ENCODE results near the gene GDPD3.

Gene GDPD3

GRCh38 chr16:30070490-30070889 lies 42.8 kb downstream of the GDPD3 start:
- no peak for DNase-seq (ENCODE audit: low spot score in 2 of 2)
- Histone ChIP-seq H3K9me3 (no peaks in the 10 kb centered on the region), H3K4me1 (peaks cover 12% of the 10 kb centered on the region), H3K36me3 (replicated peaks) (peaks cover 75% of the 10 kb centered on the region), H3K4me3 (no peak overlapping the region), H3K27me3 (ENCODE audit: low read depth) (no peaks in the 10 kb centered on the region)
- in situ Hi-C loops (cut with MboI; ENCODE audit: low sequenced_read_pairs) = no loop called here

- in situ Hi-C loops (cut with MboI; ENCODE audit: low sequenced_read_pairs) = no loop called here
- H3K36me3 ChIP-seq (replicated peaks) = peaks cover 75% of the 10 kb centered on the region
- H3K9me3 ChIP-seq = no peaks in the 10 kb centered on the region
- H3K4me1 ChIP-seq = peaks cover 12% of the 10 kb centered on the region
- no peak overlapping the region for H3K4me3 ChIP-seq
- DNase-seq (ENCODE audit: low spot score in 2 of 2) = no peak
- no peaks in the 10 kb centered on the region for H3K27me3 ChIP-seq (ENCODE audit: low read depth)
Observed at GRCh38 chr16:30069611-30070462, 43.5 kb downstream of the GDPD3 start.

- H3K4me3 ChIP-seq = no peak overlapping the region
- H3K4me1 ChIP-seq = peaks cover 19% of the 10 kb centered on the region
Observed at GRCh38 chr16:30068750-30069610, 44.4 kb downstream of the GDPD3 start.

GRCh38 chr16:30068333-30068732 lies 45.0 kb downstream of the GDPD3 start:
- DNase-seq (ENCODE audit: low spot score in 2 of 2) = no peak
- Histone ChIP-seq H3K4me1 (peaks cover 24% of the 10 kb centered on the region), H3K27me3 (ENCODE audit: low read depth) (no peaks in the 10 kb centered on the region), H3K36me3 (replicated peaks) (peaks cover 75% of the 10 kb centered on the region), H3K4me3 (no peak overlapping the region), H3K9me3 (no peaks in the 10 kb centered on the region)
- in situ Hi-C loops (cut with MboI; ENCODE audit: low sequenced_read_pairs) = no loop called here

More at GRCh38 chr16:30068750-30069610, 44.4 kb downstream of the GDPD3 start:
- H3K36me3 ChIP-seq (replicated peaks) = peaks cover 75% of the 10 kb centered on the region
- H3K27me3 ChIP-seq (ENCODE audit: low read depth) = no peaks in the 10 kb centered on the region
- in situ Hi-C loops (cut with MboI; ENCODE audit: low sequenced_read_pairs) = no loop called here
- DNase-seq (ENCODE audit: low spot score in 2 of 2) = peak in 1 of 2 experiments; percentile 43
- H3K9me3 ChIP-seq = no peaks in the 10 kb centered on the region

GRCh38 chr16:30067584-30067916 lies 45.8 kb downstream of the GDPD3 start:
- Histone ChIP-seq H3K4me3 (peak overlapping the region; percentile 95), H3K4me1 (peaks cover 24% of the 10 kb centered on the region), H3K36me3 (replicated peaks) (peaks cover 69% of the 10 kb centered on the region), H3K27me3 (ENCODE audit: low read depth) (no peaks in the 10 kb centered on the region), H3K9me3 (no peaks in the 10 kb centered on the region)
- in situ Hi-C loops (cut with MboI; ENCODE audit: low sequenced_read_pairs) = no loop called here
- DNase-seq (ENCODE audit: low spot score in 2 of 2) = no peak

GRCh38 chr16:30066761-30067583 lies 46.4 kb downstream of the GDPD3 start:
- in situ Hi-C loops (cut with MboI; ENCODE audit: low sequenced_read_pairs) = no loop called here
- Histone ChIP-seq H3K4me1 (peaks cover 24% of the 10 kb centered on the region), H3K36me3 (replicated peaks) (peaks cover 63% of the 10 kb centered on the region), H3K27me3 (ENCODE audit: low read depth) (no peaks in the 10 kb centered on the region), H3K4me3 (peak overlapping the region; percentile 95), H3K9me3 (no peaks in the 10 kb centered on the region)
- DNase-seq (ENCODE audit: low spot score in 2 of 2) = no peak

GRCh38 chr16:30065943-30066760 lies 47.2 kb downstream of the GDPD3 start:
- peak in 1 of 2 experiments; percentile 50 for DNase-seq (ENCODE audit: low spot score in 2 of 2)
- Histone ChIP-seq H3K36me3 (replicated peaks) (peaks cover 55% of the 10 kb centered on the region), H3K9me3 (no peaks in the 10 kb centered on the region), H3K4me3 (peak overlapping the region; percentile 95), H3K4me1 (peaks cover 24% of the 10 kb centered on the region), H3K27me3 (ENCODE audit: low read depth) (no peaks in the 10 kb centered on the region)
- in situ Hi-C loops (cut with MboI; ENCODE audit: low sequenced_read_pairs) = no loop called here

GRCh38 chr16:30065102-30065942 lies 48.0 kb downstream of the GDPD3 start, which contains the start of gene ALDOA:
Gene ALDOA (plus strand): TSS chr16:30065760. CDS start chr16:30066898, 1,138 bp downstream.
- H3K4me1 ChIP-seq = peaks cover 24% of the 10 kb centered on the region
- DNase-seq (ENCODE audit: low spot score in 2 of 2) = peak; percentile 95 to 98
- in situ Hi-C loops (cut with MboI; ENCODE audit: low sequenced_read_pairs) = no loop called here
- peak within 1 kb of the TSS; percentile 95 for H3K4me3 ChIP-seq
- H3K27me3 ChIP-seq (ENCODE audit: low read depth) = no peaks in the 10 kb centered on the region
- no peaks in the 10 kb centered on the region for H3K9me3 ChIP-seq
- peaks cover 46% of the 10 kb centered on the region for H3K36me3 ChIP-seq (replicated peaks)

- no peak for DNase-seq (ENCODE audit: low spot score in 2 of 2)
- no peaks in the 10 kb centered on the region for H3K27me3 ChIP-seq (ENCODE audit: low read depth)
- in situ Hi-C loops (cut with MboI; ENCODE audit: low sequenced_read_pairs) = no loop called here
- peaks cover 24% of the 10 kb centered on the region for H3K4me1 ChIP-seq
- H3K36me3 ChIP-seq (replicated peaks) = peaks cover 40% of the 10 kb centered on the region
- peak overlapping the region; percentile 95 for H3K4me3 ChIP-seq
- H3K9me3 ChIP-seq = no peaks in the 10 kb centered on the region
Observed at GRCh38 chr16:30064729-30065101, 48.6 kb downstream of the GDPD3 start.

GRCh38 chr16:30063893-30064728 lies 49.2 kb downstream of the GDPD3 start:
- DNase-seq (ENCODE audit: low spot score in 2 of 2) = peak; percentile 72
- H3K4me1 ChIP-seq = peaks cover 24% of the 10 kb centered on the region
- no peaks in the 10 kb centered on the region for H3K27me3 ChIP-seq (ENCODE audit: low read depth)
- H3K9me3 ChIP-seq = no peaks in the 10 kb centered on the region
- in situ Hi-C loops (cut with MboI; ENCODE audit: low sequenced_read_pairs) = no loop called here
- H3K36me3 ChIP-seq (replicated peaks) = peaks cover 34% of the 10 kb centered on the region
- H3K4me3 ChIP-seq = peak overlapping the region; percentile 95

GRCh38 chr16:30063278-30063892 lies 50.0 kb downstream of the GDPD3 start:
- H3K4me3 ChIP-seq = peak overlapping the region; percentile 95
- DNase-seq (ENCODE audit: low spot score in 2 of 2) = no peak
- H3K27me3 ChIP-seq (ENCODE audit: low read depth) = no peaks in the 10 kb centered on the region
- H3K4me1 ChIP-seq = peaks cover 24% of the 10 kb centered on the region
- H3K9me3 ChIP-seq = no peaks in the 10 kb centered on the region
- in situ Hi-C loops (cut with MboI; ENCODE audit: low sequenced_read_pairs) = no loop called here
- peaks cover 27% of the 10 kb centered on the region for H3K36me3 ChIP-seq (replicated peaks)
